Stimulated activated CD4-positive, alpha-beta T cell treated with anti-CD3 and anti-CD28 coated beads, Interleukin-1b, Interleukin-23, amount 100 ng/mL, for 48 hours (primary cell): ENCODE measurements around the gene SLC25A2.
"Not testable (repeated sequence)": the region's sequence is repeated elsewhere in the genome, so short reads cannot be mapped to it uniquely, and the experiment has no call there.

ENCODE experiments used
- DNase-seq: peaks from one replicate; pipeline ENCODE4 v3.0.0-alpha.2; 2020

SLC25A2 gene

DNA sequence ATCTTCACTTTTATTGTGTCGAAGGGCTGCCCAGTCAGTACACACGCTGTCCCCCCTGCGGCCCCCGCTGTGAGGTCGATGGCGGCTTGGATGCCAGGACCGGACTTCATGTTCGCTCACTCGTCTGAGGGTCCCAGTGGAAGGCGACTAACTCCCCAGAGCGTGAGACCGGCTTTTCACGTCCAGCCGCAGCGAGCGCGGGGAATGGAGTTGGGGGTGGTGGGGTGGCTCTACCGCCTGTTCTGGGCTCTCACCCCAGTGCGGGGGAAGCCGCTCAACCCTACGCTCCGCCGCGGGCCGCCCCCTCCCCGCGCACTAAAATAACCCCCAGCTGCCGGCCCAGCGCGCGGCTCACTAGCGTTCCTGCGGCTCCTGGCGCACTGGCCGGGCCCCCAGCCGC lies at the start of gene SLC25A2:
TSS of gene SLC25A2 (minus strand) at position 294 of the 400 bp plus-strand sequence. CDS start at position 110, 184 bp downstream.
- DNase-seq: no peak

DNA sequence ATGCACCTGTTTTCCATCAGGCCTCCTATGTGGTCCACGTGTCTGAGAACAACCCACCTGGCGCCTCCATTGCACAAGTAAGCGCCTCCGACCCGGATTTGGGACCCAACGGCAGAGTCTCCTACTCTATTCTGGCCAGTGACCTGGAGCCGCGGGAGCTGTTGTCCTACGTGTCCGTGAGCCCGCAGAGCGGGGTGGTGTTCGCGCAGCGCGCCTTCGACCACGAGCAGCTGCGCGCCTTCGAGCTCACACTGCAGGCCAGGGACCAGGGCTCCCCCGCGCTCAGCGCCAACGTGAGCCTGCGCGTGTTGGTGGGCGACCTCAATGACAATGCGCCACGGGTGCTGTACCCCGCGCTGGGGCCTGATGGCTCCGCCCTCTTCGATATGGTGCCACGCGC lies 47.7 kb upstream of the SLC25A2 start:
- DNase-seq: no peak

DNA sequence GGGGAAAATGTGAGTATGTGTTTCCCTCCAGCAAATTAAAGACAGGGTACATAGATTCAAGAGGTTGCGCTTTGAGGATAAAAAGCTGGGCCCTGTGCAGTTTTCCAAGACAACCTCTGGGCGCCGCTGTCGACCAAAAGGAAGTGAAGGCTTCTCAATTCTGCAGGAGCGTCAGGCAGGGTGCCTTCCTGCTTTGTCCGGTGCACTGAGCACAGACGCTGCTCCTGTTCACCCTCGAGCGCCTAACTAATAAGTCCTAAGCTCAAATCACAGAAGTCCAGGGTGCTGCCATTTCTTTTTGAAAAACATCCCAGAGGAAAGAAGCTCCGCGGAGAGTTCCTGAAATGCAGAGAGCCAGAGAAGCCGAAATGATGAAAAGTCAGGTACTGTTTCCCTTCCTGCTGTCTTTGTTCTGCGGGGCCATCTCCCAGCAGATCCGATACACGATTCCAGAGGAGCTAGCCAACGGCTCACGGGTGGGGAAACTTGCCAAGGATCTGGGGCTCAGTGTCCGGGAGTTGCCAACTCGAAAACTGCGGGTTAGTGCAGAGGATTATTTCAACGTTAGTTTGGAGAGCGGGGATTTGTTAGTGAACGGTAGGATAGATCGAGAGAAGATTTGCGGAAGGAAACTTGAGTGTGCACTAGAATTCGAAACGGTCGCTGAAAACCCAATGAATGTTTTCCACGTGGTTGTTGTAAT lies 46.2 kb upstream of the SLC25A2 start, which contains the start of gene PCDHGB1:
TSS of gene PCDHGB1 (plus strand) at position 183 of the 703 bp plus-strand sequence. CDS start at position 345, 162 bp downstream.
- DNase-seq: peak; percentile 35

DNA sequence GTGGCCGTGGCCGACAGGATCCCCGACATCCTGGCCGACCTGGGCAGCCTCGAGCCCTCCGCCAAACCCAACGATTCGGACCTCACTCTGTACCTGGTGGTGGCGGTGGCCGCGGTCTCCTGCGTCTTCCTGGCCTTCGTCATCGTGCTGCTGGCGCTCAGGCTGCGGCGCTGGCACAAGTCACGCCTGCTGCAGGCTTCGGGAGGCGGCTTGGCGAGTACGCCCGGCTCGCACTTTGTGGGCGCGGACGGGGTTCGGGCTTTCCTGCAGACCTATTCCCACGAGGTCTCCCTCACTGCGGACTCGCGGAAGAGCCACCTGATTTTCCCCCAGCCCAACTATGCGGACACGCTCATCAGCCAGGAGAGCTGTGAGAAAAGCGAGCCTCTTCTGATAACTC lies 42.2 kb upstream of the SLC25A2 start:
- not testable (repeated sequence) for DNase-seq

DNA sequence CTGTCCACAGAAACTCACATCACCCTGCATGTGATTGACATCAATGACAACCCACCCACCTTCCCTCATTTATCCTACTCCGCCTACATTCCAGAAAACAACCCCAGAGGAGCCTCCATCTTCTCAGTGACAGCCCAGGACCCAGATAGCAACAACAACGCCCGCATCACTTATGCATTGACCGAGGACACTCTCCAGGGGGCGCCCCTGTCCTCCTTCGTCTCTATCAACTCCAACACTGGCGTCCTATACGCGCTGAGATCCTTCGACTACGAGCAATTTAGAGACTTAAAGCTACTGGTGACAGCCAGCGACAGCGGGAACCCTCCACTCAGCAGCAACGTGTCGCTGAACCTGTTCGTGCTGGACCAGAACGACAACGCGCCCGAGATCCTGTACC lies 41.5 kb upstream of the SLC25A2 start:
- no peak for DNase-seq

DNA sequence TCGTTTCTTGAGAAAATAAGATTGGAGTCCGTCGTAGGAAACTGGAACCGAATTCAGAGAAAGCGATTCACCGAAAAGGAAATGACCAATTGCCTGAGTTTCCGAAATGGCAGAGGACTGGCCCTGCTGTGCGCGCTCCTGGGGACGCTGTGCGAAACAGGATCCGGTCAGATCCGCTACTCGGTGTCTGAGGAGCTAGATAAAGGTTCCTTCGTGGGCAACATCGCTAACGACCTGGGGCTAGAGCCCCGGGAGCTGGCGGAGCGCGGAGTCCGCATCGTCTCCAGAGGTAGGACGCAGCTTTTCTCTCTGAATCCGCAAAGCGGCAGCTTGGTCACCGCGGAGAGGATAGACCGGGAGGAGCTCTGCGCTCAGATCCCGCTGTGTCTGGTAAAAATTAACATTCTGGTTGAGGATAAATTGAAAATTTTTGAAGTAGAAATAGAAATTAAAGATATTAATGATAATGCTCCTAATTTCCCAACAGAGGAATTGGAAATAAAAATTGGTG lies 40.2 kb upstream of the SLC25A2 start:
- DNase-seq: no peak

DNA sequence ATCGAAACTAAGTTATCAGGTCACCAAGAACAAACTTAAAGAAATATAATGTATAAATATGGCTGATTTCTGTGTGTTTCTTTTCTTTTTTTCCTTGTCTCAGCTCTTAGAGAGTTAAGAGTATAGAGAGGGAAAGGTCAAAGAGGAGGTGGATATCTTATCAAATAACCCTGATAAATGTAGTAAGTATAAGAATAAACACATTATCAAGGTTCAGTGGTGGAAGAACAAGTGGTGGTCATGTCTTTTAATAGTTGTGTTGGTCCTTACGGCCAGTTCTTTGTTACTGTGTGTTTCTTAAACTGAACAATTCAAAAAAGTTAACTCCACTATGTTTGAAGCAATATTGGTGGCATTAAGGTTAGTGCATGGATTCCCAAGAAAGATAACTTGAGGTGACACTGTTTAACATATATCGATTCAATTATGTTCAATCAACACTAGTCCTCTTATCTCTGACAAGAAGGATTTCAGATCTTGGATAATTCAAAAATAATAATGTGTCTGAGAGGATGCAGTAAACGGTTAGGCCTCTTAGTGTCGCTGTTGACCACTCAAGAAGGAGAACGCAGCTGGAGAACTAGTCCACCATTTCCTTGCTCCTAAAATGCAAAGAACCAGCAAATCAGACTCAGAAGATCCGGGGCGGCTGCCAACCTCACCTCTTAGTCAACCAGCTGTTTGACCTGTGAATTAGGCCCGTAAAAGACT lies 39.5 kb upstream of the SLC25A2 start, which contains the start of gene PCDHGA3:
TSS of gene PCDHGA3 (plus strand) at position 588 of the 711 bp plus-strand sequence. CDS start 205 bp downstream, outside the sequence.
- no peak for DNase-seq

DNA sequence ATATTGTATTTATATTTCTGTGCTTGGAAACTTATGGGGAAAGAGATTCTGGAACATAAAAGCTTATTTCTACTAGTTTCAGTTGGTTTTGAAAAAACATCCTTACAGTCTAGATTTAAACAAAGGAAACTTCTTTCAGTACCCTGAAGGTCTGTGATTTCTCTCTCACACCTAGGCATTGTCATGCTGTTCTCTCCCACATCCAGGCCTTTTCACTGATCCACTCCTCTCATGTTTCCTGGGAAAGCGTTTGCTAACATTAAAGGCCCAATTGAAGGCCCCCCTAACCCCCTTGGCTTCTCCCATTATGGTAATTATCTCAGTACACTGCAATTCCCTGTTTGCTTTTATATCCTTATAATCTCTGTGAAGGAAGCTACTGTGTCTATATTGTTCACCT lies 38.9 kb upstream of the SLC25A2 start:
- no peak for DNase-seq

DNA sequence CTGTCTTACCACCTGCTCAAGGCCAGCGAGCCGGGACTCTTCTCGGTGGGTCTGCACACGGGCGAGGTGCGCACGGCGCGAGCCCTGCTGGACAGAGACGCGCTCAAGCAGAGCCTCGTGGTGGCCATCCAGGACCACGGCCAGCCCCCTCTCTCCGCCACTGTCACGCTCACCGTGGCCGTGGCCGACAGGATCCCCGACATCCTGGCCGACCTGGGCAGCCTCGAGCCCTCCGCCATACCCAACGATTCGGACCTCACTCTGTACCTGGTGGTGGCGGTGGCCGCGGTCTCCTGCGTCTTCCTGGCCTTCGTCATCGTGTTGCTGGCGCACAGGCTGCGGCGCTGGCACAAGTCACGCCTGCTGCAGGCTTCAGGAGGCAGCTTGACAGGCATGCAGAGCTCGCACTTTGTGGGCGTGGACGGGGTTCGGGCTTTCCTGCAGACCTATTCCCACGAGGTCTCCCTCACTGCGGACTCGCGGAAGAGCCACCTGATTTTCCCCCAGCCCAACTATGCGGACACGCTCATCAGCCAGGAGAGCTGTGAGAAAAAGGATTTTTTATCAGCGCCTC lies 37.0 kb upstream of the SLC25A2 start:
- not testable (repeated sequence) for DNase-seq

DNA sequence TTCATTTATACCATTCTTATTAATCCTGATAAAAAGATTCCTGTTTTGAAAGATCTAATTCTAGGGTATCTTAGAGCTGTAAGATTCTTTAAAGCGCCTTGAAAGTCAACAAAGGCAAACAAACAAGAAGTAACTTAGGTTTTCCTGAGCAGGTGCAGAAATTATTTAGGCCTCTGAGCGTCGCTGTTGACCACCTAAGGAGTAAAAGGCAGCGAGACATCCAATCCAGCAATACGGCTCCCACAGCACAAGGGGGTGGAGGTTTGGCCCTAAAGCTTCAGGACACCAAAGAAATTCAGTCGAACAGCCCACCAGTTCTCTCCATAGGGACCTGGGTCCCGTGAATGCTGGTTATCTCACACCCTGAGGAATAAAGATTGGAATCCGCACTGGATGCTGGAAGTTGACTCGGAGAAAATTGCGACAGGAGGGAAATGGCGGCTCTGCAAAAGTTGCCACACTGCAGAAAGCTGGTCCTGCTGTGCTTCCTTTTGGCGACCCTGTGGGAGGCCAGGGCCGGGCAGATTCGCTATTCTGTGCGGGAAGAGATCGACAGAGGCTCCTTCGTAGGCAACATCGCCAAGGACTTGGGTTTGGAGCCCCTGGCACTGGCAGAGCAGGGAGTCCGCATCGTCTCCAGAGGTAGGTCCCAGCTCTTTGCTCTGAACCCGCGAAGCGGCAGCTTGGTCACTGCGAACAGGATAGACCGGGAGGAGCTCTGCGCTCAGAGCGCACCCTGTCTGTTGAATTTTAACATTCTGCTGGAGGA lies 34.9 kb upstream of the SLC25A2 start, which contains the start of gene PCDHGA2:
TSS of gene PCDHGA2 (plus strand) at position 223 of the 769 bp plus-strand sequence.
- no peak for DNase-seq

DNA sequence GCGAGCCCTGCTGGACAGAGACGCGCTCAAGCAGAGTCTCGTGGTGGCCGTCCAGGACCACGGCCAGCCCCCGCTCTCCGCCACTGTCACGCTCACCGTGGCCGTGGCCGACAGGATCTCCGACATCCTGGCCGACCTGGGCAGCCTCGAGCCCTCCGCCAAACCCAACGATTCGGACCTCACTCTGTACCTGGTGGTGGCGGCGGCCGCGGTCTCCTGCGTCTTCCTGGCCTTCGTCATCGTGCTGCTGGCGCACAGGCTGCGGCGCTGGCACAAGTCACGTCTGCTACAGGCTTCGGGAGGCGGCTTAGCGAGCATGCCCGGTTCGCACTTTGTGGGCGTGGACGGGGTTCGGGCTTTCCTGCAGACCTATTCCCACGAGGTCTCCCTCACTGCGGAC lies 28.7 kb upstream of the SLC25A2 start:
- not testable (repeated sequence) for DNase-seq

DNA sequence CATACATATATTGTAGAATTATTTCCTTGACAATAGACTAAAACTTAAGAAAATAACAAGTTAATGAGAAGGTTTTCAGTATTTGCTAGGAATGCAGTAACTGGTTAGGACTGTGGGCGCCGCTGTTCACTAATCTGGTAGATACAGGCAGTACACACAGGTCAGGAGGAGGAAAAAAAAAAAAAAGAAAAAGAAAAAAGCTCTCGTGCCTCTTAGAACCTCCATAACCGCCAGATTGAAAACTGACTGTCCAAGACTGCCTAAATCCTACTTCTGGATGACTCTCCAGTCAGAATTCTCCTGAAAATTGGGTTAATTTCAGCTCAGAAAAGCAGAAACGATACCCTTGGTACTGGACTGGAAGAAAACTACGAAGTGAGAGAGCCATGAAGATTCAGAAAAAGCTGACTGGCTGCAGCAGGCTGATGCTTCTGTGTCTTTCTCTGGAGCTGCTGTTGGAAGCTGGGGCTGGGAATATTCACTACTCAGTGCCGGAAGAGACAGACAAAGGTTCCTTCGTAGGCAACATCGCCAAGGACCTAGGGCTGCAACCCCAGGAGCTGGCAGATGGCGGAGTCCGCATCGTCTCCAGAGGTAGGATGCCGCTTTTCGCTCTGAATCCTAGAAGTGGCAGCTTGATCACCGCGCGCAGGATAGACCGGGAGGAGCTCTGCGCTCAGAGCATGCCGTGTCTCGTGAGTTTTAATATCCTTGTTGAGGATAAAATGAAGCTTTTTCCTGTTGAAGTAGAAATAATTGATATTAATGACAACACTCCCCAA lies 26.6 kb upstream of the SLC25A2 start, which contains the start of gene PCDHGA1:
TSS of gene PCDHGA1 (plus strand) at position 216 of the 782 bp plus-strand sequence.
- no peak for DNase-seq

DNA sequence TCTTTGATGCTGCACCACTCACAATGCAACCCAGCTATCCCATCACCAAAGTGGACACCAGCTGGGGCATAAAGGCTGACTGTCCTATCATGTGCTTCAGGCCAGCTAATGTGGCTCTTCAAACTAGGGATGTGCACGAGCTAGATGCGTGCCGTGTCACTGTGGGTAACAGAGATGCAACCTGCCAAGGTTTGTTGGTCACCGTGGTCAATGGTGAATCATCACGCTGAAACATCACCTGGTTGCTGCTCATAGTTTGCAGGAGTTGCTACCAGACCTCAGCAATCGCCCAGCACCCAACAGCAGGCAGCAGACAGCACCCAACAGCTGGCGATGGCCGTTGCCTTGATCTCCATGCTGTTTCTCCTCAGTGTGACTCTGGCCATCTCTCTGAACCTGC lies 24.4 kb upstream of the SLC25A2 start:
- no peak for DNase-seq

DNA sequence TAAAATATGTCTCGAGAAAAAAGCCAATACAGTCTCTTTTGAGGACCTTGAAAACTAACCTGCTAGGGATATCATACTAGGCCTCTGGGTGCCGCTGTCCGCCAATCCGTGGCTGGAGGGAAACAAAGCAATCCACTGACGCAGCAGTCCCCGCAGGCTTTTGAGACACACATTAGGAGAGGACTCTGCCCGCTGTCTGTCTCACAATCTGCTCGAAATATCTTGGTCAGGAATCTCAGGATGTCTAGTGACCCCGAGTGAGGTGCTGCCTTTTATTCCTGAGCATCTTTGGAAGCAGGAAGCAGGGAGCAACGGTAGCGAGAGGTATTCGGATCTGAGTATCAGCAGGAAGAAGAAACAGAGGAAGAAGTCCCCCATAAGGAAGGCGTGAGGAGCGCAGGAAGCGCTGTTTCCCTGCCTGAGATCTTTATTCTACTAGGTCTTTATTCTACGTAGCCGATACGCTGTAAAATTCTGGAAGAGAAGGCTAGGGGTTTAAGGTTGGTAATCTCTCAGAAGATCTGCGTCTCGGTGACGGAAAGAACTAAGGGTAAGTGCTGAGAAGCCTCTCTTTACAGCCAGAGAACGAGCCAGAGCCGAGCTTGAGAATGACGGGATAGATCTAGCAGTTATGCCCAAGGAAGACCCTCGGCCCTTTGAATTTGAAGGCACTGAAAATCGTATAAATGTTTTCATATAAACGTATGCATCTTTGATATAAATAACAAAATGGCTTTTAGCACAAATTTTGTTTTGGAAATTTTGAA lies 22.4 kb upstream of the SLC25A2 start:
- DNase-seq: peak; percentile 71

DNA sequence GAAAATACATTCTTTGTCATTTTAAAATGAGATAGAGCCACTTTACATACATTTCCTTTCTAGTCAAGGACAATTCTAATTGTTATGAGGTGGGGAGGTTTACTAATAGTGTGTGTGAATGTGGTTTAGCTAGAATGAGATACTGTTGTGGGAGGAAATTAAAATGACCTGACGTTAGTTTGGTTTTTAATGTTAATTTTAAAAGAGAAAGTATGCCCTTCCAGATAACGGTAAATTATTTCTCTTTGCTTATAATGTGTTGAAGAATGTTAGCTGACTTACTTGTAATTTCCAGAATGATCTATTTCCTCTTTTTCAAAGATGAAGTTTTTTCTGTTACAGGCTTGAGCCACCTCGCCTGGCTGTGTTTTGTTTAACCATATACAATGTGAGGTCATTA lies 18.4 kb upstream of the SLC25A2 start:
- DNase-seq: no peak

DNA sequence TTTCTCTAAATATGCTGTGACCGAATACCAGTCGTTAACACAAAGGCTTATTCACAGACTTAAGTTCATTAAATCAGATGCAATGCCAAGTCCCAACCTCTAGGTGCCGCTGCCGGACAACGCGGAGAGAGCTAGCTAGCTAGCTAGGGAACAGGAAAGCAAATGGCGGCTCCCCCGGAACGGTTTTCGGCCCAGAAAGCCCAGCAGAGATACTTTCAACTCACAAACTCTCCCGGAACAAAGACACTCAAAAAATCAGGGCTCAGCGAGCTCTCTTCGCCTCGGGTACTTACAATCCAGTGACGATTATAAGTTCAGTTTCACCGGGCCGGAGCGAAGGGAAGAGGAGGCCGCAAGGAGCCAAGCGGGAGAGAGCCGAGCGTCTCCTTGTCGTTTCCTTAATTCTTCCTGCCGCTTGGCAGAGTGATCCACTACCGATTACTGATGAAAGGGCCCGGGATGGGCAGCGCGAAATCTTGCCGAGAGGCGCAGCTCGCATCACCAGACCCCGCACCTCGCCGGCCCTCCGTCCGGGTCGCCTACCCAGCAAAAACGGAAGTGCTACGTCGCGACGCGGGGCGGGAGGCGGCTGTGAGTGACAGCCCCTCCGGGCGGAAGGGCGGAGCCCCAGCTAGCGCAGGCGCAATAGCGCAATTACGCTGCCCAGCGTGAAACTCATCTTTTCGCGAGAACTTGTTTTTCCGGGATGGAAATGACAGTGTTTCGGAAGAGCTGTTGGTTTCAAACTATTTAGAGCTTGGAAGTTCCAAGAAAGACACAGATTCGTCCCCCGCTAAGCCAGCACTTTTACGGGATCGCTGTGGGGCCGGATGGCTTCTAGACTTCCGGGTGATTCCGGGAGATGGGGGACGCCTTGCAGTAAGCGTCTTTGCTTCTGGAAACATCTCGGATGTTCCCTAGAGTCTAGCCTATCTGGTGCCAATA lies 16.6 kb upstream of the SLC25A2 start, which contains the start of gene TAF7:
TSS of gene TAF7 (minus strand) at position 560 of the 945 bp plus-strand sequence. CDS start 740 bp downstream, outside the sequence.
- DNase-seq: peak; percentile 91

DNA sequence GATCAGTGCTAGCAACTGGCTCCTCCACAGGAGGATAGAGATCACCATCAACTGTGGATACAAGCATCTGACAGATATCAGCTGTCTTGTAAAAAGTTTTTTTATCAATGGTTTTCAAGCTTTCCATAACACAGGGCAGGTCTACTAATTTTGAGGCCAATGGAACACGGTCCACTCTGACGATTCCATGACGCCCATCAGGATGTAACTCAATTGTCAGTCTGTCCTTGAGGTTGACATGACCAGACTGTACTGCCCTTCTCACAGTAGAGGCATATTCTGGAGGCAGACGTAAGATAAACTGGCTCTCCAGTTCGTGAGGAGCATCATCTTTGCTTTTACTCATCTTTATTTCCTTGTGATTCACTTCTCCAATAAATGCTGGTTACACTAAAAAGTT lies 15.8 kb upstream of the SLC25A2 start:
- no peak for DNase-seq

DNA sequence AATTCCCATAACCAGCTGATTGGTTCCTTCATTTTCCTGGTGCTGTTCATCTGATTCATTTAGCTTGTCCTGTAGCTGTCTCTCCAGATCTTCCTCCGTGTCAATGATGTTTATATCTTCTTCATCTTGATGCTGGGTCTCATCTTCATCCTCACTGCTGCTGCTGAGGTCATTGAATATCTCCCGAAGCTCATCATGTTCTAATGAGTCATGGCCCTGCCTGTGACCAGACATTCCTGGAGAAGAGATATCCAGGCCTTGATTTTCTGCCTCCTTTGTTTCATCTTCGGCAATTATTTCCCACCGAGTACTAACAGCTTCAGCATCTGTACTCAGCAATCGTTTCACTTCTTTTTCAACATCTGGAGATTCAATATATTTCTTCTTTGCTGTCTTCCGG lies 15.4 kb upstream of the SLC25A2 start:
- no peak for DNase-seq

DNA sequence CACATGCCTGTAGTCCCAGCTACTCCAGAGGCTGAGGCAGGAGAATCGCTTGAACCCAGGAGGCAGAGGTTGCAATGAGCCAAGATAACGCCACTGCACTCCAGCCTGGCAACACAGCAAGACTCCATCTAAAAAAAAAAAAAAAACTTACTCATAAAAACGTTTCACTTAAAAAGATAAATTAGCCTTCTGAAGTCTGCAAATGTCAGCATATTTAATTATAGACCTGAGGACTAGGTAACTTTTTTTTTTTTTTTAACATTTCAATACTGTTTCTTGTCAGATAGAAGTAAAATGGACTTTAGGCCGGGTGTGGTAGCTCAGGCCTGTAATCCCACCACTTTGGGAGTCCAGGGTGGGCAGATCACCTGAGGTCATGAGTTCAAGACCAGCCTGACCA lies 13.1 kb upstream of the SLC25A2 start:
- not testable (repeated sequence) for DNase-seq

DNA sequence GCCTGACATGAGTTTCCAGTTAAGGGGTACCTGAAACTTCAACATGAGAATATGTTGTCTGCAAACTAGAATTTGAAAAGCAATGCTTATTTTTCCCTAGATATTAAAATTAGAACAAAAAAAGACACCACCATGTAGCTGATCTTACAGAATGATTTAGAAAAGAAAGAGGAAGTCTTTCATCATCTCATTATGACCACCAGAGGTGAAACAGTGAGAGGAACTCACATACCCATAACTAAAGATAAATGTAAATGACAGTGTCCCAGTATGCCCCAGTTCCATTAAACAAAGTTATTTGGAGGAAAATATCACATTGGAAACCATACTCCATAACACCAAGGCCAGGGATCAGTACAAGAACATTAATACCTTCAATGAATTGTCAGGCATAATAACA lies 9.9 kb upstream of the SLC25A2 start:
- DNase-seq: no peak
